Measurements from ENCODE around the gene DCAF8. TPM values are rescaled to one million over a fixed set of nuclear protein-coding genes. Genes with fewer than 3 reads are reported as not detected.

DCAF8 gene
- total RNA-seq, 1 experiment from 2014 or later = 143 TPM

DNA sequence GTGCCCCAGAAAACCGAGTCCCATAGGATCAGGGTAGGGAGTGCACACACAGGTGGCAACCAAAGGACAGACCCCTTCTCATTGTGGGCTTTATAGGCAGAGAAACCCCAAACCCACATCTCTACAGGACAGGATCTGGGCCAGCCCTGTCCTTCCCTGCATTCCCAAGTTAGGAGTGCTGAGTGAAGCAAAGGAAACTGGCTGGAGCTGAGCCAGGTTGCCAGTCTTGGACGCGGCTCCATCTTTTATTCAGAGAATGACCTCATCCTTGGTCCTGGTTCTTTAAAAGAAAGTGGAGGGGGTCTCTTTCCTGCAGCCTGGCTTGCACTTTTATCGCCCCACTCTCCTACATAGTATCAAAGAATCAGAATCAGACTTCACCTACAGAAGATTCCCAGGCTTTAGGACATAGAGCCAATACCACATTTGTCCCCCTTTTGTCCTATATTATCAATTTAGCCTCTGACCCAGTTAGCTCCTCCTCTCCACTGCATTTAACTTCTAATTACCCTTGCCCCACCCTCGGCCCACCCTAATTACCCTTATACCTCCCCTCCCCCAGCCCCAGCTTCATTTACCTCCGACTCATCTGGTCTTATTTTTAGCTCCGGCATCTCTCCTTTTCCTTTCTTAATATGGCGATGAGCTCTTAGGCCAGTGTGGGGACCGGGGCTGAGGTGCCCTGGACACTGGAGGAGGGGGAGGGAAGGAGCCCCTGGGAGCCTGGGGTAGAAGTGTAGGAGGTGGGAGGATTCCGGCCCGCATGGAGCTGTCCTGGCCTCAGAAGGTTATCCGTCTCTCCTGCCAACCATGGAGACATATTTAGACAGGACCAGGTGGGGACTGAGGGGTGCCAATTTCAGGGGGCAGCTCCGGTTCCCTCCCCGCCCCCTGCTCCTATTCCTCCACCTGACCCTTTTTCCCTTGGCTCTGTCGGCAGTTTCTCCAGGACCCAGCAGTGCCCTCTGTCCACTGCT is 72.4 kb downstream of the DCAF8 start, which contains the start of gene CASQ1:
Gene CASQ1 (plus strand): TSS at position 927 of the 977 bp plus-strand sequence. CDS start 177 bp downstream, outside the sequence.
- no peak within 1 kb of the TSS for H3K27ac Mint-ChIP-seq
- H3K27me3 Mint-ChIP-seq (ENCODE audit: low read depth) = no peaks in the 10 kb centered on the region; the same call in 1 of the 2 replicates
- DNase-seq (ENCODE audit: low spot score) (no peak), ATAC-seq (no peak)
- no peak for TF ChIP-seq EMX1 (CRISPR knock-in tag; IDR thresholded peaks at IDR 0.05)
- no peak for TF ChIP-seq JUN (CRISPR knock-in tag; IDR thresholded peaks at IDR 0.05)
- no peaks in the 10 kb centered on the region for H3K9me3 Mint-ChIP-seq
- ChIA-PET CTCF (interaction anchor here (0.8 to 4.3 kb wide), 18 partner anchors 15 to 187 kb away, joined by 3 to 46 read pairs (median 4); partner anchors contain the start of genes DCAF8 and PEA15), POLR2A (interaction anchor here (1.0 to 1.3 kb wide), 3 partner anchors 21 to 29 kb away, joined by 3 to 4 read pairs (median 3); no protein-coding TSS in a partner anchor)
- peaks cover 19% of the 10 kb centered on the region for H3K4me1 Mint-ChIP-seq
- no peak within 1 kb of the TSS for H3K4me3 Mint-ChIP-seq
- no peaks in the 10 kb centered on the region for H3K36me3 Mint-ChIP-seq

DNA sequence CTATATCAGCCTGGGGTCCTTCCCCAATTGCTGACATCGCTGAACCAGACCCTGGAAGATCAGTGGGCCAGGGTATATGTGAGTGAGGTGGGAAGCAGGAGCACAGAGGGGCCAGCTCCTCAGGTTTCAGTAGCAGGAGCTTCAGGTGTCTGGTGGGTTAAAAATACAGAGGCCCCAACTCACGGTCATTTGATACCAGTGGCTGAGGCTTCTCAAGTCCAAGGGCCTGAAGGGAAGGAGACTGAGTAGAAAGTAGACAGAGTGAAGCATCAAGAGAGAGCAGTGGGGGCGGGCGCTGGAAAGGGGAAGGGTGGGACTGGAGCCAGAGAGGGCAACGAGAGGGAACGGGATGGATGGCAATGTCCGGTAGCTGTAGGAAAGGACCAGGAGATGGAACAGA is 74.0 kb downstream of the DCAF8 start:
- ATAC-seq (no peak), DNase-seq (ENCODE audit: low spot score) (no peak)
- H3K27ac Mint-ChIP-seq = no peak overlapping the region
- TF ChIP-seq FOXP4 (CRISPR knock-in tag; IDR thresholded peaks at IDR 0.05) (no peak), GABPB1 (CRISPR knock-in tag; IDR thresholded peaks at IDR 0.05) (no peak), ATF6 (CRISPR knock-in tag; IDR thresholded peaks at IDR 0.05) (no peak), CREB1 (CRISPR knock-in tag; IDR thresholded peaks at IDR 0.05) (no peak), MXD4 (CRISPR knock-in tag; IDR thresholded peaks at IDR 0.05; ENCODE audit: borderline replicate concordance) (no peak), E2F1 (CRISPR knock-in tag; IDR thresholded peaks at IDR 0.05) (no peak), ZNF263 (CRISPR knock-in tag; IDR thresholded peaks at IDR 0.05; ENCODE audit: low read depth) (no peak), NFE2L1 (CRISPR knock-in tag; IDR thresholded peaks at IDR 0.05) (no peak), KAT7 (CRISPR knock-in tag; IDR thresholded peaks at IDR 0.05; ENCODE audit: borderline replicate concordance) (no peak), JAZF1 (CRISPR knock-in tag; IDR thresholded peaks at IDR 0.05) (no peak), ZNF423 (CRISPR knock-in tag; IDR thresholded peaks at IDR 0.05) (no peak), ZNF121 (CRISPR knock-in tag; IDR thresholded peaks at IDR 0.05) (no peak), HMGXB4 (CRISPR knock-in tag; IDR thresholded peaks at IDR 0.05) (no peak), TCF7 (CRISPR knock-in tag; IDR thresholded peaks at IDR 0.05; ENCODE audit: low read depth) (no peak), SOX15 (CRISPR knock-in tag; IDR thresholded peaks at IDR 0.05) (no peak), RELA (CRISPR knock-in tag; IDR thresholded peaks at IDR 0.05; ENCODE audit: borderline replicate concordance) (no peak)
- TF ChIP-seq, protein P1, sequence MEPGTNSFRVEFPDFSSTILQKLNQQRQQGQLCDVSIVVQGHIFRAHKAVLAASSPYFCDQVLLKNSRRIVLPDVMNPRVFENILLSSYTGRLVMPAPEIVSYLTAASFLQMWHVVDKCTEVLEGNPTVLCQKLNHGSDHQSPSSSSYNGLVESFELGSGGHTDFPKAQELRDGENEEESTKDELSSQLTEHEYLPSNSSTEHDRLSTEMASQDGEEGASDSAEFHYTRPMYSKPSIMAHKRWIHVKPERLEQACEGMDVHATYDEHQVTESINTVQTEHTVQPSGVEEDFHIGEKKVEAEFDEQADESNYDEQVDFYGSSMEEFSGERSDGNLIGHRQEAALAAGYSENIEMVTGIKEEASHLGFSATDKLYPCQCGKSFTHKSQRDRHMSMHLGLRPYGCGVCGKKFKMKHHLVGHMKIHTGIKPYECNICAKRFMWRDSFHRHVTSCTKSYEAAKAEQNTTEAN (CRISPR knock-in tag; IDR thresholded peaks at IDR 0.05) = no peak
- TF ChIP-seq, protein P2, sequence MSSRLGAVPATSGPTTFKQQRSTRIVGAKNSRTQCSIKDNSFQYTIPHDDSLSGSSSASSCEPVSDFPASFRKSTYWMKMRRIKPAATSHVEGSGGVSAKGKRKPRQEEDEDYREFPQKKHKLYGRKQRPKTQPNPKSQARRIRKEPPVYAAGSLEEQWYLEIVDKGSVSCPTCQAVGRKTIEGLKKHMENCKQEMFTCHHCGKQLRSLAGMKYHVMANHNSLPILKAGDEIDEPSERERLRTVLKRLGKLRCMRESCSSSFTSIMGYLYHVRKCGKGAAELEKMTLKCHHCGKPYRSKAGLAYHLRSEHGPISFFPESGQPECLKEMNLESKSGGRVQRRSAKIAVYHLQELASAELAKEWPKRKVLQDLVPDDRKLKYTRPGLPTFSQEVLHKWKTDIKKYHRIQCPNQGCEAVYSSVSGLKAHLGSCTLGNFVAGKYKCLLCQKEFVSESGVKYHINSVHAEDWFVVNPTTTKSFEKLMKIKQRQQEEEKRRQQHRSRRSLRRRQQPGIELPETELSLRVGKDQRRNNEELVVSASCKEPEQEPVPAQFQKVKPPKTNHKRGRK (CRISPR knock-in tag; IDR thresholded peaks at IDR 0.05; ENCODE audit: borderline replicate concordance) = no peak
- TF ChIP-seq, protein P3, sequence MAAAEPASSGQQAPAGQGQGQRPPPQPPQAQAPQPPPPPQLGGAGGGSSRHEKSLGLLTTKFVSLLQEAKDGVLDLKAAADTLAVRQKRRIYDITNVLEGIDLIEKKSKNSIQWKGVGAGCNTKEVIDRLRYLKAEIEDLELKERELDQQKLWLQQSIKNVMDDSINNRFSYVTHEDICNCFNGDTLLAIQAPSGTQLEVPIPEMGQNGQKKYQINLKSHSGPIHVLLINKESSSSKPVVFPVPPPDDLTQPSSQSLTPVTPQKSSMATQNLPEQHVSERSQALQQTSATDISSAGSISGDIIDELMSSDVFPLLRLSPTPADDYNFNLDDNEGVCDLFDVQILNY (CRISPR knock-in tag; IDR thresholded peaks at IDR 0.05) = no peak
- peaks cover 19% of the 10 kb centered on the region for H3K4me1 Mint-ChIP-seq
- ChIA-PET CTCF (interaction anchor here (2.9 to 4.3 kb wide), 5 partner anchors 20 to 103 kb away, joined by 11 to 46 read pairs (median 32); no protein-coding TSS in a partner anchor), POLR2A (no interaction called here)
- no peaks in the 10 kb centered on the region for H3K9me3 Mint-ChIP-seq
- no peak overlapping the region for H3K4me3 Mint-ChIP-seq
- H3K36me3 Mint-ChIP-seq = no peaks in the 10 kb centered on the region
- no peaks in the 10 kb centered on the region; the same call in 1 of the 2 replicates for H3K27me3 Mint-ChIP-seq (ENCODE audit: low read depth)

All from WTC11 (cell line).